ENCODE measurements around the gene PIGB. TPM values are rescaled to one million over a fixed set of nuclear protein-coding genes. Genes with fewer than 3 reads are reported as not detected.

Gene PIGB
- total RNA-seq, 1 experiment from 2014 or later = 19.3 TPM

DNA sequence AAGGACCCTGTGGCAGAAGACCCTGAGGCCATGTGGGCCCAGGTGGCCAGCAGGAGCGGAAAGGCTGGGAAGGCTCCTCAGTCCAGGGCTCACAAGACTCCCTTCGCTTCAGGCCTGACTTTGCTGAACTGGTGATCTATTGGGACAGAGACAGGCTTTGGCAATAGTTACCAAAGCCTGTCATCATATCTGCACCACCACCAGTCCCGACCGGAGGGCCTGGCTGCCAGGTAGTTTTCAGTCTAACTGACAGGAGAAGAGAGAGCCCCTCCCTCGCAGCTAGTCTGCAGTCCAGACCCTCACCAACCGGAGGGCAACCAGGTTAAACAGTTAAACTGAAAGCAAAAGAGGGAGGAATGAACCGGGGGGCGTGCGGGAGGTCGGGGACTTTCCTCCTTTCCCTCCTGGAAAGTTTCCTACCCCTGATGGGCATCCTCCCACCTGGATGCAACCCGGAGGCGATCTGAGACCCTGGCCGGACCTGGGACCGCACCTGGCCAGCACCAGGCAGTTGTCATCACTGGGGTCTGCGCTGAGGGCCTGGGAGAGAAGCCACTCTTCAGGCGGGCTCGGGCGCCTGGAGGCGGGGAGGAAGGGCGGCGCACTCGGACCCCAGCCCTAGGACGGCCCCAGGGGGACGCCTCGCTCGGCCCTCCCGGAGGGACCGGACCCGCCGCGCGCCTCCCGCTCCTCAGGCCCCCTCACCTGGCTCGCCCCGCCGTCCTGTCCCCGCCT lies 29.8 kb upstream of the PIGB start:
- TF ChIP-seq POLR2AphosphoS5 (IDR thresholded peaks at IDR 0.05; ENCODE audit: low read depth, low read length) (no peak), SIN3A (IDR thresholded peaks at IDR 0.05; ENCODE audit: borderline replicate concordance, insufficient read depth, low read depth, low read length) (0 out of 2 replicates have a peak, but pooled peaks have one; percentile 17)
- TF ChIP-seq, protein P1, sequence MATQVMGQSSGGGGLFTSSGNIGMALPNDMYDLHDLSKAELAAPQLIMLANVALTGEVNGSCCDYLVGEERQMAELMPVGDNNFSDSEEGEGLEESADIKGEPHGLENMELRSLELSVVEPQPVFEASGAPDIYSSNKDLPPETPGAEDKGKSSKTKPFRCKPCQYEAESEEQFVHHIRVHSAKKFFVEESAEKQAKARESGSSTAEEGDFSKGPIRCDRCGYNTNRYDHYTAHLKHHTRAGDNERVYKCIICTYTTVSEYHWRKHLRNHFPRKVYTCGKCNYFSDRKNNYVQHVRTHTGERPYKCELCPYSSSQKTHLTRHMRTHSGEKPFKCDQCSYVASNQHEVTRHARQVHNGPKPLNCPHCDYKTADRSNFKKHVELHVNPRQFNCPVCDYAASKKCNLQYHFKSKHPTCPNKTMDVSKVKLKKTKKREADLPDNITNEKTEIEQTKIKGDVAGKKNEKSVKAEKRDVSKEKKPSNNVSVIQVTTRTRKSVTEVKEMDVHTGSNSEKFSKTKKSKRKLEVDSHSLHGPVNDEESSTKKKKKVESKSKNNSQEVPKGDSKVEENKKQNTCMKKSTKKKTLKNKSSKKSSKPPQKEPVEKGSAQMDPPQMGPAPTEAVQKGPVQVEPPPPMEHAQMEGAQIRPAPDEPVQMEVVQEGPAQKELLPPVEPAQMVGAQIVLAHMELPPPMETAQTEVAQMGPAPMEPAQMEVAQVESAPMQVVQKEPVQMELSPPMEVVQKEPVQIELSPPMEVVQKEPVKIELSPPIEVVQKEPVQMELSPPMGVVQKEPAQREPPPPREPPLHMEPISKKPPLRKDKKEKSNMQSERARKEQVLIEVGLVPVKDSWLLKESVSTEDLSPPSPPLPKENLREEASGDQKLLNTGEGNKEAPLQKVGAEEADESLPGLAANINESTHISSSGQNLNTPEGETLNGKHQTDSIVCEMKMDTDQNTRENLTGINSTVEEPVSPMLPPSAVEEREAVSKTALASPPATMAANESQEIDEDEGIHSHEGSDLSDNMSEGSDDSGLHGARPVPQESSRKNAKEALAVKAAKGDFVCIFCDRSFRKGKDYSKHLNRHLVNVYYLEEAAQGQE (IDR thresholded peaks at IDR 0.05; ENCODE audit: insufficient read depth in 1 of 2, low read depth in 2 of 2, low read length in 1 of 2) = no peak
- TF ChIP-seq, protein P2, sequence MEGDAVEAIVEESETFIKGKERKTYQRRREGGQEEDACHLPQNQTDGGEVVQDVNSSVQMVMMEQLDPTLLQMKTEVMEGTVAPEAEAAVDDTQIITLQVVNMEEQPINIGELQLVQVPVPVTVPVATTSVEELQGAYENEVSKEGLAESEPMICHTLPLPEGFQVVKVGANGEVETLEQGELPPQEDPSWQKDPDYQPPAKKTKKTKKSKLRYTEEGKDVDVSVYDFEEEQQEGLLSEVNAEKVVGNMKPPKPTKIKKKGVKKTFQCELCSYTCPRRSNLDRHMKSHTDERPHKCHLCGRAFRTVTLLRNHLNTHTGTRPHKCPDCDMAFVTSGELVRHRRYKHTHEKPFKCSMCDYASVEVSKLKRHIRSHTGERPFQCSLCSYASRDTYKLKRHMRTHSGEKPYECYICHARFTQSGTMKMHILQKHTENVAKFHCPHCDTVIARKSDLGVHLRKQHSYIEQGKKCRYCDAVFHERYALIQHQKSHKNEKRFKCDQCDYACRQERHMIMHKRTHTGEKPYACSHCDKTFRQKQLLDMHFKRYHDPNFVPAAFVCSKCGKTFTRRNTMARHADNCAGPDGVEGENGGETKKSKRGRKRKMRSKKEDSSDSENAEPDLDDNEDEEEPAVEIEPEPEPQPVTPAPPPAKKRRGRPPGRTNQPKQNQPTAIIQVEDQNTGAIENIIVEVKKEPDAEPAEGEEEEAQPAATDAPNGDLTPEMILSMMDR (IDR thresholded peaks at IDR 0.05) = no peak
- intact Hi-C loops (cut with micrococcal nuclease; ENCODE audit: unreplicated experiment) (no loop called here), in situ Hi-C loops (cut with HindIII; ENCODE audit: low pct_unique_long_range_greater_than_20kb, low sequenced_read_pairs) (no loop called here)
- ChIA-PET POLR2A (no interaction called here), CTCF (no interaction called here)
- peaks cover 4% of the 10 kb centered on the region; the same call in 1 of the 2 replicates for H3K4me1 ChIP-seq (ENCODE audit: control insufficient read depth, insufficient read depth, low read length)
- H3K4me3 ChIP-seq (ENCODE audit: low read depth in 2 of 2, low read length in 2 of 2) = peak overlapping the region; percentile 69 to 93
- DNase-seq (ENCODE audit: low read depth, low spot score) = no peak
- H3K27me3 ChIP-seq (ENCODE audit: control insufficient read depth, insufficient read depth, low read length) = no peaks in the 10 kb centered on the region
- peak; percentile 49 for ATAC-seq
- no peaks in the 10 kb centered on the region for H3K36me3 ChIP-seq (ENCODE audit: control insufficient read depth, insufficient read depth, low read length)
- BruUV-seq (replicated peaks) = no TSS peak
- H3K9me3 ChIP-seq (ENCODE audit: control insufficient read depth, insufficient read depth, low read depth, low read length) = no peaks in the 10 kb centered on the region
- no peak overlapping the region; the same call in 1 of the 2 replicates for H3K27ac ChIP-seq (ENCODE audit: low read length)

DNA sequence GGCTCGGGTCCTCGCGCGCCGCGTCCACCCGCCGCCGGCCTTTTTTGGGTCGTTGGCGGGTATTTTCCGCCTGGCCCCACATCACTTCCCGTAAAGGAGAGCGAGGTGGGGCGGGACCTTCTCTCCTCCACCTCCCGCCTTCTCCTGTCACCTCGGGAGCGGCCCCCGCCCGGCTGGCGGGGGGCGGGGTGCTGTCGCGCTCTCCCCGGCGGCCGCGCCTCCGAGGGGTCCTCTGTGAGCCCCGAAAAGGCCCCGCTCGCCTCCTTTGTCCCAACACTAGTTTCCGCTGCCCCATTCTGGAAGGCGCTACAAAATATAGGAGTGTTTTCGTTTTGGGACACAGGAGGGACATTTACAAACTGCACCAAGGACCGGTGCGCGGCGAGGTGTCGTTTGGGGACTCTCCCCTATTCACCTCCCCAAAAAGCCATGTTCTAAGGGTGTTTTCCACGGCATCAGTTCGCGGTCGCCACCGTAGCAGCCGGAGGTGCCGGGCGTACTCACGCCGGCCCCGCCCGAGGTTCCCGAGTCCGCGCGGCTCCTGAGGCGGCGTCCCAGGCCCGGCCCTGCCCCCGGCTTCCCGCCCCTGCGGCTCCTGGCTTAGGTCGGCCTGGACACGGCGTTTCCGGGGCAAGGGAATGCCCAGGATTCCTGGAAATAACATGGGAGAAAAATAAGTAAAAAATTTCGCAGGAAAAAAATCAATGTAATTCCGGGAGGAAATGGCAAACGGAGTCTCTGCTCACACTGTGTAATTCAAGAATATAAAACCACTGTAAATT lies 29.1 kb upstream of the PIGB start, which contains the start of gene RAB27A:
Gene RAB27A, minus strand, starts transcription at position 68 of the 782 bp plus-strand sequence. CDS start 54,879 bp downstream, outside the sequence.
- DNase-seq (ENCODE audit: low read depth, low spot score) = no peak
- intact Hi-C loops (cut with micrococcal nuclease; ENCODE audit: unreplicated experiment) (loop anchor here (1.0 kb wide), 1 partner anchor 73 kb away; no protein-coding TSS in a partner anchor), in situ Hi-C loops (cut with HindIII; ENCODE audit: low pct_unique_long_range_greater_than_20kb, low sequenced_read_pairs) (no loop called here)
- Histone ChIP-seq H3K27ac (ENCODE audit: low read length) (peak within 1 kb of the TSS; percentile 34; the same call in 1 of the 2 replicates), H3K36me3 (ENCODE audit: control insufficient read depth, insufficient read depth, low read length) (no peaks in the 10 kb centered on the region), H3K4me1 (ENCODE audit: control insufficient read depth, insufficient read depth, low read length) (peaks cover 4% of the 10 kb centered on the region; the same call in 1 of the 2 replicates), H3K4me3 (ENCODE audit: low read depth in 2 of 2, low read length in 2 of 2) (peak within 1 kb of the TSS; percentile 69 to 93), H3K9me3 (ENCODE audit: control insufficient read depth, insufficient read depth, low read depth, low read length) (no peaks in the 10 kb centered on the region), H3K27me3 (ENCODE audit: control insufficient read depth, insufficient read depth, low read length) (no peaks in the 10 kb centered on the region)
- peak; percentile 94 for ATAC-seq
- TF ChIP-seq TCF7L2 (IDR thresholded peaks at IDR 0.05; ENCODE audit: low read depth, low read length) = no peak
- TF ChIP-seq, protein P1 (IDR thresholded peaks at IDR 0.05; ENCODE audit: insufficient read depth in 1 of 2, low read depth in 2 of 2, low read length in 1 of 2) = no peak
- no peak for TF ChIP-seq POLR2AphosphoS5 (IDR thresholded peaks at IDR 0.05; ENCODE audit: low read depth, low read length)
- 0 out of 2 replicates have a peak, but pooled peaks have one; percentile 13 for TF ChIP-seq SIN3A (IDR thresholded peaks at IDR 0.05; ENCODE audit: borderline replicate concordance, insufficient read depth, low read depth, low read length)
- TF ChIP-seq, protein P2 (IDR thresholded peaks at IDR 0.05) = no peak
- BruUV-seq (replicated peaks) = no TSS peak
- CTCF ChIA-PET = no interaction called here
- POLR2A ChIA-PET = no interaction called here
